Stimulated activated naive CD8-positive, alpha-beta T cell treated with anti-CD3 and anti-CD28 coated beads, Interleukin-15, Interleukin-2, amounts not matched to agents 100 U/mL and 50 U/mL, for 24 hours (primary cell): ENCODE data around the gene CEP295NL.
A peak's percentile ranks its signal among the peaks of the same experiment; 100 is the strongest.
"Not testable (repeated sequence)": the region's sequence is repeated elsewhere in the genome, so short reads cannot be mapped to it uniquely, and the experiment has no call there.

ENCODE experiments used
- ATAC-seq: fragments of 150-1000 bp; cut with Tn5 transposase; one replicate; pipeline ENCODE4 v1.10.0; 2021
- DNase-seq: peaks from one replicate; pipeline ENCODE4 v3.0.0; 2021

The CEP295NL gene, protein sequence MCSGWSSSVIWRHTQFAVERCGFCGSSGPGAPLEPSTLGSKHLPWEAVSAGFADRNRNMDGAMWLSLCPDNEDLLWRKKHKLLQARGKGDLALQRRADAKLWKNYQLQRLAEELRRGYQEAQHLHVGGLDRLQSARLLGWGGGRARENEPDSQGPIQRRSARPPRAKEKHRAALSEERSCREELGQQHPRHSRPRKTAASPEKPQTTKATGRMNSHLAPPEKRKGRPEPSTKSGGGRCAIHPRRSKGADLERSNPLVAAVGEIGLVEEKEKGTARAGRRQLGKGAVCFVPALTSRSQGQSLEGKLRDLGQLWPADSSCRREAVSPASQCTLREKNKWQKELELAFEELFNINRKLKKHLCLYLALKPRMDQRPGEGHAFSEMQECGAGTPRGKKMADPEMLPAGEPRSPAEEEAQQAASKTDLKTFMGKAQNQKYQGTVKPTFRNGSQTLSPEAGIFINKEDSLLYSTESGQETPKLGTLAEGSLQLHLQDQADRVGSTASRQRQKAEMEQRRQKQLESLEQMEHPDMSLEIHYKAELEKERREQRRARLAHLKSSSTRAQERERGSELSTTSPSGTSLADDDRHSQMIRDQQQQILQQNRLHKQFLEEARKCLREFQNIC

DNA sequence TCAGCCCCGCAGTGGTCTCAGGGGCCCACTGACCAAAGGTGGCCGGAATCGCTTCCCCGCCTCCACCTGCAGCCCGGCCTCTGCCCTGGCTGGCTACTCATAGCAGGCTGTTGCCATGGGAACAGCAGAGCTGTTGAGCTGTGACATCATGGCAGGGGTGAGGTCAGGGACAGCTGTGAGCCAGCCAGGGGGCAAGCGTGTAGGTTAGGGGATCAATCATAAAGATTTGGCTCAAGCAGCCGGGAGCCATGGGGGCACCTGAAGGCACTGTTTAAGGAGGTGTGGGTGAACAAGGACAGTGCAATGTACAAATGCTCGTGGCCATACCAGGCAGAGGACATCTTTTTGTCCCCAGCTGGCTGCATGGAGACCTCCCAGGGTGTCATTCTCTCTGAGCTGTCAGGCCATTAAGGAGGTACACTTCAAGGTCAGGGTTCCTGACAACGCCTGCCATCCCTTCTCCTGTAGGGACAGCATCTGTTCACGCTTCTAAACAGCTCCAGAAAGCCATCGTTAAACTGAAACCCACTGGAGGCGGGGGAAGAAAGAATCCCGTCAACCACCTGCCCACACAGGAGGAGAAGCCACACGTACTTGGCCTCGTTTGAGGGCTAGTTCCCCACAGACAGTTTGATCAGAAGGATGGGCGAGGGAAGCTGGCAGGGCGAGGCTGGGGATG, at the start of gene CEP295NL:
CEP295NL (minus strand) TSS at position 101 of the 679 bp plus-strand sequence. CDS start 1,373 bp downstream, outside the sequence.
- ATAC-seq (peak; percentile 75), DNase-seq (peak; percentile 40)

DNA sequence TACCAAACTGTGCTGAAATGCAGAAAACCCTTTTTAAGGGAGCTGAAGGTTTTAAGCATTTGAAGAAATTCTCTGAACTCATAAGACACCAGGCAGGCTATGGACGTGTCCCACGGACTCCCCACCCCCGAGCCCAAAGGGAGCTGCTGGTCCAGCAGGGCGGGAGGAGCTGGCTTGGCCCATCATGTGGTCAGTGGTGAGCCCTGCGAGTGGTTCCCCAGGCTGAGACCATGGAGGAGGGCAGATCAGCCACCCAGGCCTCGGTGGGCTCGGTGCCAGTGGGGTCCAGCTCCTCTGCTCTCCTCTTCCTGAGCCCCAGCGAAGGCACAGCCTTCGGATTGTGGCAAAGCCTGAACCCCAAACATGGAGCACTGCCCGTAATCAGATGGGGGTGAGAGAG, 49.7 kb upstream of the CEP295NL start:
- DNase-seq (no peak), ATAC-seq (no peak)

DNA sequence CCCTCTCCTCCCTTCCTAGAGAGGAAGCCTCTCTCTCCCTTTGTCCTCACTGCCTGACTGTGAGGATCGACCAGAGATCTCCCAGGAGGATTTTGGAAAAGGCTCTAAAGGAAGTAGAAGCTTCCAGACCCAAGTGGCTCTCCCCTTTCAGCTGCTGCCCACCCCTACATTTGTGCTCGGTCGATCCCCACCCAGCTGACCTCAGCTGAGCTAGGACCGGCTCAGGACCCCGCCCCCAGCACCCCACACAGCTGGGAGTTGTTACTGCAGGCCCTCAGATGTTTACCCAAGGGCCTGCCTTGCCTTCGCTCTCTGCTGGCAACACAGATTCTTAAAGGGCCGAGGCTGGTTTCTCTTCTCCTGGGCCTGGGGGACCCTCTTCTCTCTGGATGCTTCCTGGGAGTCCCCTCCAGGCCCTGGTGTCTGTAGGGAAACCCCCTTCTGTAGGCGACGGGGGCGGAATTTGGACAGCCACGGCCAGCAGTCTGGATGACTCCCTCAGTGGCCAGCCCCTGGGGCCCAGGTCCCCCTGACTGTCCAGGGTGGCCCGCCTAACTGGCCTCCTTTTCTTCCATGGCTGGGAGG, 49.1 kb upstream of the CEP295NL start:
- ATAC-seq: no peak
- DNase-seq: no peak

DNA sequence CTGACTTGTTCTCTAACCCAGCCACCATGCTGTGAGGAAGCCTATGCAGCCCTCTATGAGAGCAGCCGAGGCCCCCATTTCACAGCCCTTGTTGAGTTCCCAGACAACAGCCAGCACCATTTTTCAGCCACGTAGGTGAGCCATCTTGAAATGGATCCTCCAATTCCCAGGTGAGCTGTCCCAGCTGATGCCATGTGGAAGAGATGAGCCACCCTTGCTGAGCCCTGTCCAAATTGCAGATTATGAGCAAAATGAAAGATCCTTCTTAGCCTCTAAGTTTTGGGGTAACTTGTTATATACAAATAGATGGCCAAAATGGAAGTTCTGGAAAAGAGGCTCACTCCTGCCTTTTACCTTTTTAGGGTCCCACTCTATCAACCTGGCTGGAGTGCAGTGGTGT, 47.9 kb upstream of the CEP295NL start:
- ATAC-seq: no peak
- no peak for DNase-seq

DNA sequence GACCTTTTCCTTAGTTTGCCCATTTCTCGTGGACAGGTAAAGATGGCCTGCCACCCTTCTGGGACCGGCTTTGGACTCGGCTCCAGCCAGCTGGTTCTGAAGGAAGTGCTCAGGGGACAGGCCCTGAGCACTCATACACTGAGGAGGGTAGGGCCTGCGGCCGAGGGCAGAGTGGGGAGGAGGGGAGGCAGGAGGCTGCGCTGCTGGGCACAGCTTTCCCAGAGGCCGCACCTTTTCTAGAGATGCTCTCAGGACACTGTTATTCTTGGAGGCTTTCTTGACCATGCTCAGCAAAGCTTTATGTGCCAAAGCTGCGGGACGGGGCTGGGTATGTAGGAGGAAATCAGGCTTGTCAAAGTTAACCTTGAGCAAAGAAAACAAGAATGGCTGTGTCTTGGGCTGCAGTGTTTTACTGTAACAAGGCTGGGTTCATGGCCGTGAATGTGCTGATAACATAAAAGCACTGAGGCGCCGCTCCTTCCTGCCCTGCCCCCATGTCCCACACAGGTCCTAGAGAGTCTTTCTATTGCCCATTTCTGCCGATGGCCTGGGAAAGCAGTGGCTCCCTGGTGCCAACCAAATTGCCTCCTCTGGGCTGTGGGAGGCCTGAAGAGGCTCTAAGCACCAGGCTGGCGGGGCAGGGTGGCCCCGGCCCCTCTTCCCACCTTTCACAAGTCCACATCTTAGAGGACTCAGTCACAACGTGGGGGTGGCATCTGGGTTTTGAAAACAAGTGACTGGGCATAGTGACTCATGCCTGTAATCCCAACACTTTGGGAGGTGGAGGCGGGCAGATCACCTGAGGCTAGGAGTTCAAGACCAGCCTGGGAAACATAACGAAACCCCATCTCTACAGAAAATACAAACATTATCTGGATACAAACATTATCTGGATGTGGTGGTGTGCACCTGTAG, 44.5 kb upstream of the CEP295NL start:
- ATAC-seq (no peak), DNase-seq (no peak)

- no peak for DNase-seq
- ATAC-seq: no peak
Measured at GRCh38 chr17:78946631-78947030, 43.6 kb upstream of the CEP295NL start.

GRCh38 chr17:78946131-78946530, 43.1 kb upstream of the CEP295NL start:
- no peak for ATAC-seq
- DNase-seq: no peak

DNA sequence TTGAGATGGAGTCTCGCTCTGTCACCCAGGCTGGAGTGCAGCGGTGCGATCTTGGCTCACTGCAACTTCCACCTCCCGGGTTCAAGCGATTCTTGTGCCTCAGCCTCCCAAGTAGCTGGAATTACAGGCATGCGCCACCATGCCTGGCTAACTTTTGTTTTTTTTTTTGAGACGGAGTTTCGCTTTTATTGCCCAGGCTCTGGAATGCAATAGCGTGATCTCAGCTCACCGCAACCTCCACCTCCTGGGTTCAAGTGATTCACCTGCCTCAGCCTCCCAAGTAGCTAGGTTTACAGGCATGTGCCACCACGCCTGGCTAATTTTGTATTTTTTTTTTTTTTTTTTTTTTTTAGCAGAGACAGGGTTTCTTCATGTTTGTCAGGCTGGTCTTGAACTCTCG, 42.5 kb upstream of the CEP295NL start:
- DNase-seq, ATAC-seq: not testable (repeated sequence)

GRCh38 chr17:78944956-78945355, 42.0 kb upstream of the CEP295NL start:
- no peak for DNase-seq
- no peak for ATAC-seq

GRCh38 chr17:78944026-78944425, 41.0 kb upstream of the CEP295NL start:
- DNase-seq (no peak), ATAC-seq (no peak)

DNA sequence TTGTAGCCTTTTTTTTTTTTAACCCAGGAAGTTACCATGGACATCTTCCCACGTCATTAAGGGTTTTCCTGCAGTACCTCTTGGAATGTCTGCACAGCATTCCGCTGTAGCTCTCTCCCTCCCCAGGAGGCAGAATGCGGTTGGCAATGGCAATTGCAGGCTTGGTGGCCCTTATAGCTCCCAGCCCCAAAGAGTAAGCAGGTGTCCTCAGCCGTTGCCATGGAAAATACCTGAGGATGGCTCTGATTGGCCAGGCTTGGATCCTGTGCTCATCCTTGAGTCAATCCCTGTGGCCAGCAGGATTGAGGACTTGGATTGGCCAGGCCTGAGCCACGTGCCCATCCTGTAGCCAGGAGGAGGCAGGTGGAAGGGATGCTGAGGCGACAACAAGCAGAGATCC, 37.7 kb upstream of the CEP295NL start:
- DNase-seq: no peak

GRCh38 chr17:78940258-78940657, 37.3 kb upstream of the CEP295NL start:
- ATAC-seq (no peak), DNase-seq (no peak)

More for the DNA sequence above, 37.7 kb upstream of the CEP295NL start:
- no peak for ATAC-seq

DNA sequence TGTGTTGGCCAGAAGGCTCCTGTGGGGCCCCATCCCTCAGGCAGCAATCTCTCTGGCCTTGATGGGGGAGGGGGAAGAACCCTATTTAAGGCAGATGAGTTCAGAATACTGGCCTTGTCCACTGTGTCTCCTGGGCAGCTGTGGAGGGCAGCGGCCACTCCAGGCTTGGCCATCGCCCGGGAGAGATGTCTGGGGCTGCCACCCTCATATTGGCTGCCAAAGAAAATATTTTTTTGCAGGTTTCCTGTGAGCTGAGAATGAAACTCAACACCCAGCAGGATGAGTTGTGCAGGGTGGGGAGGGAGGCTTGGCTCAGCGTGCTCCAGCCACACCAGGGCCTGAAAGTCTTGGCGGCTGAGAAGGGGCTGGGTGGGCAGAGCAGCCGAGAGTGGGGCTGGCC, 36.6 kb upstream of the CEP295NL start:
- no peak for ATAC-seq
- DNase-seq: no peak

DNA sequence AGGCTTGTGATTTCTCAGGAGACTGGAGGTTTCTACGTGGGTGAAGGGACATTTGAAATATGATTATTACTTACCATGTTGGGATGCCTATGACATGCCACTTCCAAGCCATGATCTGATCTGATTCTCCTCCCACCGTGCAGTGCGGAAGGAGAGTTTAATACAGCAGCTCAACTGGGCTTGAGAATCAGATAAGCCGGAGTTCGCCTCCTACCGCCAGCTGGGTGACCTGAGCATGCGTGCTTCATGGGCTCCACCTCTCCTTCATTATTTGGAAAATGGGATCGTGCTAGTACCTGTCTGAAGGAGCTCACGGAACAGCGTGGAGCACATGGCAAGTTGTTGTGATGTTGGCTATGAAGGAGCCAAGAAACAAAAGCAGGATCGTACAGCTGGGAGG, 34.6 kb upstream of the CEP295NL start:
- DNase-seq (no peak), ATAC-seq (no peak)

- DNase-seq (no peak), ATAC-seq (no peak)
Measured at GRCh38 chr17:78935419-78936323, 32.7 kb upstream of the CEP295NL start.

- DNase-seq (no peak), ATAC-seq (no peak)
Measured at GRCh38 chr17:78934681-78935418, 31.8 kb upstream of the CEP295NL start.

GRCh38 chr17:78933959-78934568, 31.1 kb upstream of the CEP295NL start:
- DNase-seq (no peak), ATAC-seq (no peak)

DNA sequence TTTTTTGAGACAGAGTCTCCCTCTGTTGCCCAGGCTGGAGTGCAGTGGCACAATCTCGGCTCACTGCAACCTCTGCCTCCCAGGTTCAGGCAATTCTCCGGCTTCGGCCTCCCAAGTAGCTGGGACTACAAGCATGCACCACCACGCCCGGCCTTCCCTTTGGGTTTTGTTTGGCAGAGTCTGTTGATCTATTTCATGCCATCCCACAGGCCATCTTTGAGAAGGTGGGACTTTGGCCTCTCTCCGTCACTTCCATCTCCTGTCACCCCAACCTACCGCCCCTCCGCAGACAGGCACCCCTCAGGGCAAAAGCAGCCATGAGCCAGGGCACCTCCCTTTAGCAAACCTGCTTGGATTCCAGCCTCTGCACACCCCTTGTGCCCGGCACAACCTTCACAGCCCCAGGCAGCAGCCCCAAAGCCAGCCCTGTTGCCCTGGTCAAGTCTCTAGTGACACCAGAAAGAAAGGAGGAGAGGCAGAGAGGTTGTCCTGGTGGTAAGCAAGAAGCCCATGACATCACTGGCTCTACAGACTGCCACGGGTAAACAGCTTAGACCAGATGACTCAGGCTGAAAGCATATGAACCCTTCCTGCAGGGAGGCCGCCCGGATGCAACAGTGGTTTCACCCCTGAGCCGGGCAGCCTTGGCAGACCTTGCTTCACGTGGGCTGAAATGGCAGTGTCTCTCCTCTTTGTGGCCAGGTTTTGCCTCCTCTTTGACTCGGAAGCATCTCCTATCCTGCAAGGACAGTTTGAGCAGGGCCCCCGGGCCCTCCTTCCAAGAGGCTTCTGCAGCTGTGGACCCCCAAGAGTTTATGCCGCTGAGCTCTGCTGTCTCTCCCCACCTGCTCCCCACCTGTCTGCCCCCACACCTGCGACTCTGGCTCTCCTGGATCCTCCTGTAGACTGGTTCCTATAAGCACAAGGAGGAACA, 30.3 kb upstream of the CEP295NL start:
- DNase-seq: peak; percentile 41
- ATAC-seq: peak; percentile 91
